Islet precursor cell (in vitro differentiated cells): ENCODE data around the gene PPTC7.
"Not testable (repeated sequence)": the region's sequence is repeated elsewhere in the genome, so short reads cannot be mapped to it uniquely, and the experiment has no call there.

Experiments
- DNase-seq: peaks from one replicate; pipeline ENCODE4 v3.0.0-alpha.2; 2018

Gene PPTC7, protein sequence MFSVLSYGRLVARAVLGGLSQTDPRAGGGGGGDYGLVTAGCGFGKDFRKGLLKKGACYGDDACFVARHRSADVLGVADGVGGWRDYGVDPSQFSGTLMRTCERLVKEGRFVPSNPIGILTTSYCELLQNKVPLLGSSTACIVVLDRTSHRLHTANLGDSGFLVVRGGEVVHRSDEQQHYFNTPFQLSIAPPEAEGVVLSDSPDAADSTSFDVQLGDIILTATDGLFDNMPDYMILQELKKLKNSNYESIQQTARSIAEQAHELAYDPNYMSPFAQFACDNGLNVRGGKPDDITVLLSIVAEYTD

DNA sequence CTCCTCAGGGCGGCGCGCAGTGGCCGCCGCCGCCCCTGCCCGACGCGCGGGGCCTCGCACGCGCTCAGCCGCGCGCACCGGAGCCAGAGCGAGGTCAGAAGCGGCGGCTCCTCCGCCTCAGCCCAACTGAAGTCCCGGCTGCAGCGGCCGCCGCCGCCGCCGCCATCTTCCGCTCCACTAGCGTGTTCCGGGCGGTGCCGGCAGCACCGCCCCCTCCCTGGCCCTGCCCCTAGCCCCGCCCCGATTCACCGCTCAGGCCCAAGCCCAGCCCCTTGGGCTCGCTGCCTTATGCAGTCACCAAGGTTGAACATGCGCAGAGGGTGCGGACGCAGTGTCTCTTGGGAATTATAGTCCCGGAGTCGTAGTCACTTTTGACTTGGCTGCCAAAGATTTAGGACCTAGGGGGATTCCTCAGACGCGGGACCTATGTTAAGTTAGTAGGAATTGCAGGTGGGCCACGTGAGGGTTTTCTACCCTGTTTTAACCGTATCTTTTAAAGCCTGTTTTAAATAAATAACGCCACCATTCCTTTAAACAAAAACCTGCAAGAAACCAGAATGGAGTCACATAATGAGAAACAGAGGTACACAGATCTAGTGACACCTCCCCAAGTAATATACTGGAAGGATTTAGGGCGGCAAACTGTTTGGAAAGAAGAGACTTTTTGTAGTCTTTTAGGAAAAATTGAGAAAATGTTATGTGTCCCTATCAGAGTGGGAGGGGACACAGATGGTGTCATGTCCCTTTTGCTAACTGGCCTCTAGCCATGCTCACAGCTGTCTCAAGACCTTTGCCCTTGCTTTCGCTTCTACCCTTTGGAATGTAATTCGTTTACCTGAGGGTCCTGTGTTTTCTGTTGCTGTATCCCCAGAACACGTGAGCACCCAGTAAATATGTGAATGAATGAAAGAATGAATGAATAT is at the start of gene PPTC7:
PPTC7 (minus strand) TSS at position 182 of the 923 bp plus-strand sequence. CDS start 287 bp downstream, outside the sequence.
- DNase-seq, result peak; percentile 99

DNA sequence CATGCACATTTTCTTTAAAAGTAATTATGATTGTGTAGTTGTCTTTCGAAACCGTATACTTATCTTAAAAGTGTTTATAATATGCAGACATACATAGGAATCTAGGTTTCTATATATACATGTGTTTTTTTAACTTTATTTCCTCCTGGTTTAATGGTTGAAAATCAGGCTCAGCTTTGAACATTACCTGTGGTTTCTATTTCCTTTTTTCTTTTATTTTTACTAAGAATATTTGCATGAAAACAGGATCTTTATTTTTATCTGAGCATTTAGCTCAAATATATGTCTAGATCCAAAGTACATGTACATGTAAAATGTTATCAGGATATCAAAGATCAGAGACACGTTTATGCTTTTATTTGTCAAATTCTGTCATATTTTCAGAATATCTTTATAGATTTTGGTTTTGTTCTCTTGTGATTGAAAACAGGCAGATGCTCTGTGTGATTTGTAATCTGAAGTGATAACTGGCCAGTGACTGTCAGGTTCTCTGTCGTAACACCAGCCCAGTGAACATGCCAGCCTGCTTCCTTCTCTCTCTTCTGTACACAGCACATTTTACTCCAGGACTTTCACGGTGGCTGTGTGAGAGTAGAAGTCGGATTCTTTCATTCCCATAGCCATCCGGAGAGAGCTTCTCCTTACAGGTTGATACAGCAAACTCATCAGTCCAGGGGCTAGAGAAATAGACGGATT is 44.5 kb upstream of the PPTC7 start:
- no peak for DNase-seq

DNA sequence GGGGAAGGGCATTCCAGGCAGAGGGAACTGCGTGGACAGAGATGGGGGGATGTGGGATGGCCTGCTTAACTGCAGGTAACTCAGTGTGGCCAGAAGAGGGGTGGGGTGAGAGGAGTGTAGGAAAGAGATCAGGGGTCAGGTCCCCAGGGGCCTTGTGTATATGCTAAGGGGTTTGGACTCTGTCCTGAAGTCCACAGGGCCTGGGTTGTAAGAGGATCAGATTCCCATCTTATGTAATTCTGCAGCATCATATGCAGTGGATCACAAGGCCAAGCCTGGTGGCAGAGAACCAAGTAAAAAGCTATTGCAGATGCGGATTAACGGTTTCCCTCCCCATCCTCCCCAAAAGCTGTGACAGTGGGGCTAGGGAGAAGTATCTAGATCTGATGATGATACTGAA is 39.5 kb upstream of the PPTC7 start:
- DNase-seq, result no peak

DNA sequence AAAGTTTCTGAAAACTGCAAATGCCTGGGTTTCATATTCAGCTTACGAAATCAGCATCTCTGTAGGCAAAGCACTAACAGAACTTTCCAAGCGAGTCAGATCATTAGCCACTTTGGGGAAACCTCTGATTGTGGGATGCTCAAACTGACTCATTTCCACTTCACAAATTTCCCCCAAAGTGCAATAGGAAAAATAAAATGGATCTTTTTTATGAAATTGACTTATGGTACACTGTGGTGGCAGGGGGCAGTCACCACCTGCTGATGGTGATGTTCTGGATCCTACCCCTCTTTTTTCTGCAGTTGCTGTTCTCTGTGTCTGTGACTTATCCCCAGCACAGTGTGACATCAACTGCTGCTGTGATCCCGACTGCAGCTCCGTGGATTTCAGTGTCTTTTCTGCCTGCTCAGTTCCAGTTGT is 36.4 kb upstream of the PPTC7 start:
- no peak for DNase-seq

DNA sequence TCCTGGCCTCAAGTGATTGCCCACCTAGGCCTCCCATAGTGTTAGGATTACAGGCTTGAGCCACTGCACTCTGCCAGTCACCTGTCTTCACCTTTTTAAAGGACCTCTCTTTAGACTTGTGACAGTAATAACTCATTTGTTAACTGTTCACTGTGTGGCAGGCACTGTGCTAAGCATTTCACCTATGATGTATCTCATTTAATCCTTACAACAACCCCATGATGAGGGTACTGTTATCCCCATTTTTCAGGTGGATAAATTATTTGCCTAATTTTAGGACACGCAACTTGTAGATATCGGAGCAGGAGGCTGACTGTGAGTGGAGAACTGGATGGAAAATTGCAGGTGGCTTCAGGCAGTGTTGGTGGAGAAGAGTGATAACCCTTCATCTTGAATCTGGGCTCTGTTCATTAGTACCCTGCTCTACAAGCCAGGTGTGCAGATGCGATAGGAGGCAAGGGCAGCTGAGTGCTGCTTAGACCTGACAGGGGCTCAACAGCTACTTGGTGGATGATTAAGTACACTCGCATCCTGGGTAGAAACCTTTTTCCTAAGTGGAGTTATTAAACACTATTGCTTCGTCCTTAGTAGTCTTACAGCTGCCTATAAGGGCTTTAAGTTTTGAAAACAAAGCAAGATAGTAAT is 33.5 kb upstream of the PPTC7 start:
- no peak for DNase-seq

DNA sequence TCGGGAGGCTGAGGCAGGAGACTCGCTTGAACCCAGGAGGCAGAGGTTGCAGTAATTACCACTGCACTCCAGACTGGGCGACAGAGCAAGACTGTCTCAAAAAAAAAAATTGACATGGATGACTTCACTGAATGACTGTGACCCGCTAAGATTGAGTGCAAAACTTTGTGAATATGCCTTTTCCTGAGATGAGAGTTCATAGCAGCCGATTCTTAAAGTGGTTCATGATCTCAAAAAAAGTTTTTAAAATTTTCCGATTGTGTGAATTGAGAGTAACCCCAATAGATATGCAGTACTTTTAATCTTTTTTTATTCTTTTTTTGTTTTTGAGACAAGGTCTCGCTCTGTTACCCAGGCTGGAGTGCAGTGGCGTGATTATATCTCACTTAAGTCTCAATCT is 32.1 kb upstream of the PPTC7 start:
- no peak for DNase-seq

DNA sequence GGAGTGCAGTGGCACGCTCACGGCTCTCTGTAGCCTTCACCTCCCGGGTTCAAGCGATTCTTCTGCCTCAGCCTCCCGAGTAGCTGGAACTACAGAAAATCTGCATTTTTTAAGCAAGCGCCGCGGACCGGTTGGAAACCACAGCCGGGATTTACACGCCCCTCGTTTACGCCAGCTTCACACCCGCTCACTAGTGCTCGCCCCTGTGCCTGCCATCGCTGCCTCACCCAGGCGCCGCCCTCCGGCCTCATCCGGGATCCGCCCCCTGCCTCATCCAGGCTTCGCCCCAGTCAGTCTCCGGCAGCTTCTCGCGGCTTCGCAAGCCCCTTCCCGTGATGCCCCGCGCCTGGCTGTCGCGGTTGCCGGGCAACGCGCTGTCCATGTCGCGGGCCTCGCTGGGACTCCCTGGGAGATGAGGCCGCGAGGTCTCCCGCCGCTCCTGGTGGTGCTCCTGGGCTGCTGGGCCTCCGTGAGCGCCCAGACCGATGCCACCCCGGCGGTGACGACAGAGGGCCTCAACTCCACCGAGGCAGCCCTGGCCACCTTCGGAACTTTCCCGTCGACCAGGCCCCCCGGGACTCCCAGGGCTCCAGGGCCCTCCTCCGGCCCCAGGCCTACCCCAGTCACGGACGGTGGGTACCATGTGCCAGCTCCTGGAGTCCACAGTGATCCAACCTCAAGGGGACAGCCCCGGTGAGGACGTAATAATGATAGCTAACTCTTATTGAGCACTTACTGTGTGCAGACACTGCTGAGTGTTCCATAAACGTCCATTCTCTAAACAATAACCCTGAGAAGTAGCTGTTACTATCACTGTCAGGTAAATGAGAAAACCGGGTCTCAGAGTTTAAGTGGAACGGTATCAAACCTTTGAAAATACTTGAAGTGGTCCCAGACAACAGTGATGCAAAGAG is 30.9 kb upstream of the PPTC7 start, which contains the start of gene TCTN1:
TCTN1 (plus strand) TSS at position 359 of the 914 bp plus-strand sequence; CDS start at position 413, 54 bp downstream.
- DNase-seq, result peak; percentile 100

DNA sequence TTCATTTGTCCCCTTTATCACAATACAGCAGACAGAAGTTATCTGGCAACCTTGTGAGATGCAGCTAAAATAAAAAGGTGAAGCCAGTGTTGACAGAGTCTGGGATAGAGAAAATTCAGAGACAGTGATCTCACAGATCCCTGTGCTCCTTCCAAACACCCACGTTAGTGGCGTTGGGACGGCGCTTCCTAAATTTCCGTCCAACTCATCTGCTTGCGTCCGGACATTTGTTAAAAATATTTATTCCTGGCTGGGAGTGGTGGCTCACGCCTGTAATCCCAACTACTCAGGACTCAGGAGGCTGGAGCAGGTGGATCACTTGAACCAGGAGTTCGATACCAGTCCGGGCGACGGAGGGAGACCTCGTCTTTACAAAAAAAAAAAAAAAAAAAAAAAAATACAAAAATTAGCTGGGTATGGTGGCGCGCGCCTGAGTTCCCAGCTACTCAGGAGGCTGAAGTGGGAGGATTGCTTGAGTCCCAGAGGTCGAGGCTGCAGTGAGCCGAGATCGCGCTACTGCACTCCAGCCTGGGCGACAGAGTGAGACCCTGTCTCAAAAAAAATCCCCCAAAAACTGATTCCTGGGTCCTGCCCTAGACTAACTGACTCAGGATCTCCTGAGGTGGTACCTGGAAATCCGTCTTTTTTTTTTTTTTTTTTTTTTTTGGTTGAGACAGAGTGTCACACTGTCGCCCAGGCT is 30.1 kb upstream of the PPTC7 start:
- no peak for DNase-seq

DNA sequence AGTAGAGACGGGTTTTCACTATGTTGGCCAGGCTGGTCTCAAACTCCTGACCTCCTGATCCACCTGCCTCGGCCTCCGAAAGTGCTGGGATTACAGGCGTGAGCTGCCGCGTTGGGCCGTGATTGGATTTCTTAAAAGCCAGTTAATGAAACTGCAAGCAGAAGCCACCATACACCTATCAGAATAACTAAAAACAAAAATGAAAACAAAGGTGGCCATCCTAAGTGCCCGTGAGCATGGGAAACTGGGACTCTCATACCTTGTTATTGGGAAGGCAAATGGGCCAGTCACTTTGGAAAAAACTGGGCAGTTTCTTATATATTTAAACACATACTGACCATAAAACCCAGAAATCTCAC is 23.1 kb upstream of the PPTC7 start:
- no peak for DNase-seq

DNA sequence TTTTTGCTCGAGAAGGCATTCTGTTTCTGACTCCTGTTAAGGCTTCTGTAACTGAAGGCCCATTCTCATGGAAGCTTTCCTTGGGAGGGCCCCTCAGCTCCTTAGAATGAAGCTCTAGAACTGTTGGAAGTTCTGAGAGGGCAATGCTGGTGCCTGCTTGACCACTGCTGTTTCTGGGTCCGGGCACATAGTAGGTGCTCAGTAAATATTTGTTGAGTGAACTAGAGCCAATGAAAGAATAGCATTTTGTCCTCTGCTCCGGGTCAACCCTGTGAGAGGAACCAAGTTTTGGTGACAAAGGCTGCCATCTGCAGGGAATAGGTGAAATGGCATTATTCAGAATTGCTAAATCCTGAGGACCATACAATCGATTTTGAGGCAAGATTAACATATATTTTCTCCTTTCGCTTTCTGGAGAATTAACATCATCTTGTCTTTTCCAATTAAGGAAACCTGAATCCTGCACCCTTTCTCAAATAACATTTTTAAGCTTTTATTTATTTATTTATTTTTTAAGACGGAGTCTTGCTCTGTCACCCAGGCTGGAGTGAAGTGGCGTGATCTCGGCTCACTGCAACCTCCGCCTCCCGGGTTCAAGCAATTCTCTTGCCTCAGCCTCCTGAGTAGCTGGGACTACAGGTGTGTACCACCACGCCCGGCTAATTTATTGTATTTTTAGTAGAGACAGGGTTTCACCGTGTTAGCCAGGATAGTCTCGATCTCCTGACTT is 19.1 kb upstream of the PPTC7 start:
- peak; percentile 64 for DNase-seq

DNA sequence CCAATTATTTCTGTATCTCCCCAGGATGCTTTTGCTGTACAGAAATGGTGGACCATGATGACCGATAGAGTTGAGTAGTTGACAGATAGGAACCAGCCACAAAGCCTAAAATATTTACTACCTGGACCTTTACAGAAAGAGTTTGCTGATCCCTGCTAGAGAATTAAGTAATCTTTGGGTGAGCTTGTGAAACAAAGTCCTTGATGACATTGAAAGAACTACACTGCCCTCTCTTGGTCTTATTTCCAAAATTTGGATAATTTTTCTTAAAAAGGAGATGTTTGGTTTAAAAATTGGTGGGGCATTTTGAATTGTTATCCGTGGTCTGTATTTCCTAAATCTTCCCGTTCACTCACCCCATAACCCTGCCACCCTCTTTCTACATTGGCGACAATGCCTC is 17.1 kb upstream of the PPTC7 start:
- DNase-seq, result no peak

DNA sequence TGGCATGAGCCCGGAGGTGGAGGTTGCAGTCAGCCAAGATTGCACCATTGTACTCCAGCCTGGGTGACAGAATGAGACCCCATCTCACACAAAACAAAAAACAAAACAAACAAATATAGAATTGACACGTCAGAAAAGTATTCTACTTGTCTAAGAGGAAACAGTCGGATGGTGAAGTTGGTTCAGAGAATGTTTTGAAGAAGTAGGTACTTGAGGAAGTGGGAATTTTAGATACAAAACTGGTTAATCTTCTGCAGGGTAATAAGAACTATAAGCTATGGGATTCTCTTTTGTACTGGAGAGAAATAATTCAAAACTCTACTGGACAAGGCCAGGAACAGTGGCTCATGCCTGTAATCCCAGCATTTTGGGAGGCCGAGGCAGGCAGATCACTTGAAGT is 16.2 kb upstream of the PPTC7 start:
- DNase-seq, result no peak

DNA sequence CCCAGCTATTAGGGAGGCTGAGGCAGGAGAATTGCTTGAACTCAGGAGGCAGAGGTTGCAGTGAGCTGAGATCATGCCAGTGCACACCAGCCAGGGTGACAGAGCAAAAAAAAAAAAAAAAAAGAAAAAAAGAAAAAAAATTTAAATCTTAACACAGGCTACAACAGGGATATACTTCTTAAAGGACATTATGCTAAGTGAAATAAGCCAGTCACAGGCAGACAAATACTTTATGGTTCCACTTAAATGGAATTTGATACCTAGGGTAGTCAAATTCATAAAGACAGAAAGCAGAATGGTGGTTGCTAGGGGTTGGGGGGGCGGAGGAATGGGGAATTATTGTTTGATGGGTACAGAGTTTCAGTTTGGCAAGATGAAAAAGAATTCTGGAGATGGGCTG is 14.8 kb upstream of the PPTC7 start:
- DNase-seq, result no peak

DNA sequence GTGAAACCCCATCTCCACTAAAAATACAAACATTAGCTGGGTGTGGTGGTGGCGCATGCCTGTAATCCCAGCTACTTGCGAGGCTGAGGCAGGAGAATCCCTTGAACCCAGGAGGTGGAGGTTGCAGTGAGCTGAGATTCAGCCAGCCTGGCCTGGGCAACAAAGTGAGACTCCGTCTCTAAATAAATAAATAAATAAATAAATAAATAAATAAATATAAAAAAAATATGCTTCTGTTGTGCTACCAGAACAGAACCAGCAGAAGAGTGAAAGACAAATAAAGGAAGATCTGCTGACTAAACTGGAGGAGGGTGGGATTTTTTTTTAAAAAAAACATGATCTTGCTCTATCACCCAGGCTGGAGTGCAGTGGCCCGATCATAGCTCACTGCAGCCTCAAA is 9.8 kb upstream of the PPTC7 start:
- DNase-seq, result not testable (repeated sequence)

DNA sequence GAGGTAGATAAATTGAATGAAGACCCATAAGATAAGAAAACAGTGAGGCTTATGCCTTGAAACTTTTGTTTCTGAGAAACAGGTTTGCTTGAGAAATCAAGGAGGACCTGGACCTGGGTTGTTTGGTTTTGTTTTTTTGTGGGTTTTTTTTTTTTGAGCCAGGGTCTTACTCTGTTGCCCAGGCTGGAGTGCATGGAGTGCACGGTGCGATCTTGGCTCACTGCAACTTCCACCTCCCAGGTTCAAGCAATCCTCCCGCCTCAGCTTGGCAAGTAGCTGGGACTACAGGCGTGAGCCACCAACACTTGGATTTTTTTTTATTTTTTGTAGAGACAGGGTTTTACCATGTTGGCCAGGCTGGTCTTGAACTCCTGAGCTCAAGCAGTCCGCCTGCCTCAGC is 9.0 kb upstream of the PPTC7 start:
- no peak for DNase-seq

DNA sequence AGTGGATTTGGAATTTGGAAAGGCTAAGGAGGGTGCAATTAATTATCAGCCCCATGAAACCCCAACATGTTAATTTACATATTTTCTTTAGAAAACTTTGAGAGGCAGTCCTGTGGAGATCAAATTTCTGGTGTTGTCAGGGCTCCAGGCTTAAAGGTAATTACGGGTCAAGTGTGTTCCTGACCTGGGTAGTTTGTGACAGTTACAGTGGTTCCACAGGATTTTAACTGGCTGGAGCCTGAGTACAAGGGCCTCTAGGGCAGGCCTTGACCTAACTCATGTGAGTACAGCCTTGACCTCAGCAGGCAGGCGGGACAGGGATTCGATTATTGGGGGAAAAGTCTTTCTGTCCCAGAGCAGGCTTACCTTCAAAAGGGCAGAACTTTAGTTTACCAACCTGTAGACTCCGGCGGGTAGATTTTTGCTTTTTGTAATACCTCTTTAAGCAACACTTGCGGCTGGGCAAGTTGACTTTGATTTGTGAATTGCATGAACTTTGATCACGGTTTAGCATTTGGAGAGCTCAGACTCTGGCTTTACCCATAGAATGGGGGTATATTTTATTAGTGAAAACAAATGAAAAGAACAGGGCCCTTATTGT is 8.4 kb upstream of the PPTC7 start:
- DNase-seq, result peak; percentile 70

DNA sequence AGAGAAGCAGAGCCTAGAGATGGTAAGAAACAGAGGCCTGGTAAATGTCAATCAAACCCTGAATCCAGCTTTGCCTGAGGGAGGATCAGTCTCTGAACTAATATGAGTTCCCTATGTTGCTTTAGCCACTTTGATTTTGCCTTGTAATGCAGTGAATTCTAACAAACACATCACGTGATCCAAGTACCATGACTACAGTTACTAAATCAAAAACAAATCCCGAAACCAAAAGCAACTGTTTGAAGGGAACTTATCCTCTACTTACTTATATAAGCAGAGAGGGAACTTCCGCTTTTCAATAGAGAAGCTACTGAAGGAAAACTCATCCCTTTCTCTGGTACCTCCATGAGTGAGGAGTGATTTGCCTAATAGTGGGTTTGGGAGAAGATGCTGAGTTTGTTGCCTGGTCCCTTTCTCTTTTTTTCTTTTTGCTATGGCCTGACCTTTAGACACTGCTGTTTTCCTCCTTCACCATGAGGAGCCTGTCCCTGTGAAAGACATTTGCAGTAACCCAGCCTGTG is 7.7 kb upstream of the PPTC7 start:
- DNase-seq, result no peak

DNA sequence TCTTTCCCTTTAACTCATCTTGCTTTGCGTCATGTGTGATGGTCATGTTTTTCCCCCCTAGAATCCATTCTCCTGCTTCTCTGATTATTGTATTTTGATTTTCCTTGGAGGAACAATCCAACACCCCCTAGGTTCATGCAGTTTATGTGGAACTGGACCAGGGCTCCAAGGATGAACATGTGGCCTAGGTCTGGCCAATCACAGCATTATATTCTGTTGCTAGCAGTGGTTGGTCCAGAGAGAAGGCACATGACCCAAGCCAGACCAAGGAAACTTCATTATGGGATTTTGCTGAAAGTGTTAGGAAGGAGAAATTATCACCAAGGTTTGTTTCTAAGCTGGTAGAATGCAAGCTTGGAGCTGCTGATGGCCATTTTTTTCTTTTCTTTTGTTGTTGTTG is 6.9 kb upstream of the PPTC7 start:
- DNase-seq, result no peak

DNA sequence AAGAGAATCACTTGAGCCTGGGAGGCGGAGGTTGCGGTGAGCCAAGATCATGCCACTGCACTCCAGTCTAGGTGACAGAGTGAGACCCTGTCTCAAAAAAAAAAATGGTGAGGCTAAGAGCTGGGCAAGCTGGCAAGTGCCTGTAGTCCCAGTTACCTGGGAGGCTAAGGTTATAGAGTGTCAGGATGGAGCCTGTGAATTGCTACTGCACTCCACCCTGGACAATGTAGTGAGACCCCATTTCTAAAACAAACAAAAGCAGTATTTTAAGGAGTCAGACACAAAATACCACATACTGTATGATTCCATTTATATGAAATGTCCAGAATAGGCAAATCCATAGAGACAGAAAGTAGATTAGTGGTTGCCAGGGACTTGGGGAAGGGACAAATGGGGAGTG is 4.0 kb upstream of the PPTC7 start:
- not testable (repeated sequence) for DNase-seq
